Smooth muscle cell (in vitro differentiated cells): ENCODE results near the gene TEPSIN. TPM values are rescaled to one million over a fixed set of nuclear protein-coding genes. Genes with fewer than 3 reads are reported as not detected.
A peak's percentile ranks its signal among the peaks of the same experiment; 100 is the strongest.

Experiments
- DNase-seq: peaks from one replicate; lab custom pipeline; 2025; ENCODE audit not compliant: unreplicated experiment; lab: John Stamatoyannopoulos, UW
- H2AFZ ChIP-seq: fragments of 200-600 bp; sonication (generic); 2 replicates; pipeline ENCODE4 v1.6.0; 2016; ENCODE audit warnings: antibody characterized with exemption, low read depth, mild to moderate bottlenecking
- H3F3A ChIP-seq: fragments of 200-600 bp; sonication (generic); 2 replicates; pipeline ENCODE4 v1.6.0; 2017; ENCODE audit warnings: antibody characterized with exemption, low read depth
- H3K27ac ChIP-seq: fragments of 200-600 bp; sonication (generic); 2 replicates; pipeline ENCODE4 v1.5.1; 2016; ENCODE audit warnings: low read depth, mild to moderate bottlenecking
- H3K27me3 ChIP-seq: fragments of 200-600 bp; sonication (generic); 2 replicates; pipeline ENCODE4 v1.6.1; 2016; ENCODE audit warnings: low read depth, mild to moderate bottlenecking
- H3K36me3 ChIP-seq: fragments of 200-600 bp; sonication (generic); 2 replicates; pipeline ENCODE4 v1.5.1; 2016; ENCODE audit warnings: low read depth
- H3K4me1 ChIP-seq: fragments of 200-600 bp; sonication (generic); 2 replicates; pipeline ENCODE4 v1.5.1; 2016; ENCODE audit warnings: low read depth
- H3K4me2 ChIP-seq: fragments of 200-600 bp; sonication (generic); 2 replicates; pipeline ENCODE4 v1.6.0; 2016; ENCODE audit warnings: mild to moderate bottlenecking
- H3K4me3 ChIP-seq: fragments of 200-600 bp; sonication (generic); 2 replicates; pipeline ENCODE4 v1.5.1; 2016; ENCODE audit warnings: mild to moderate bottlenecking
- H3K79me2 ChIP-seq: fragments of 200-600 bp; sonication (generic); 2 replicates; pipeline ENCODE4 v1.6.0; 2016; ENCODE audit warnings: low read depth, mild to moderate bottlenecking
- H3K9ac ChIP-seq: fragments of 200-600 bp; sonication (generic); 2 replicates; pipeline ENCODE4 v1.6.0; 2016; ENCODE audit warnings: low read depth
- H3K9me3 ChIP-seq: fragments of 200-600 bp; sonication (generic); replicated peaks from 2 replicates; pipeline ENCODE4 v1.5.1; 2016; ENCODE audit warnings: low read depth
- H4K20me1 ChIP-seq: fragments of 200-600 bp; sonication (generic); 2 replicates; pipeline ENCODE4 v1.6.0; 2016; ENCODE audit warnings: low read depth
- CTCF ChIP-seq: fragments of 200-600 bp; sonication (generic); IDR thresholded peaks from 2 replicates; pipeline ENCODE4 v1.5.1; 2017; ENCODE audit warnings: borderline replicate concordance, mild to moderate bottlenecking, antibody characterized with exemption; ENCODE audit not compliant: insufficient read depth, poor library complexity, severe bottlenecking
- WGBS: methylation state at CpG from one replicate; pipeline ENCODE4 v1.1.7; 2016; ENCODE audit warnings: low lambda C conversion rate; 5-methylcytosine and 5-hydroxymethylcytosine counted together
- polyA plus RNA-seq: library from polyadenylated mRNA; unstranded; fragments of >200 nt; fragmentation: Nextera tagmentation; extraction: Ambion mirVana; gene quantifications from 2 replicates; pipeline ENCODE4 v1.2.1, GENCODE V29; 2016
- total RNA-seq: library from RNA; depleted of rRNA; stranded (reverse); fragments of >200 nt; gene quantifications from 2 replicates; pipeline ENCODE4 v1.2.3, GENCODE V29; 2014

TEPSIN gene
- total and polyA plus RNA-seq, 2 experiments from 2014 or later = 9.8 to 18.6 TPM

- H3K79me2 ChIP-seq = peaks cover 36% of the 10 kb centered on the region
- H3K4me1 ChIP-seq = peaks cover 7% of the 10 kb centered on the region
- no peak for DNase-seq
- H3K36me3 ChIP-seq = no peaks in the 10 kb centered on the region
- no peak overlapping the region for H3K4me3 ChIP-seq
- H4K20me1 ChIP-seq = peaks cover 31% of the 10 kb centered on the region
- H3K9me3 ChIP-seq = no peaks in the 10 kb centered on the region
- no peaks in the 10 kb centered on the region for H3K27me3 ChIP-seq
- 96% methylated on average over 8 of the region's 8 CpGs for WGBS
- H3K27ac ChIP-seq = no peak overlapping the region
- peak overlapping the region; percentile 93 for H3K4me2 ChIP-seq
- no peak overlapping the region for H3K9ac ChIP-seq
- no peak overlapping the region for H2AFZ ChIP-seq
- no peak for TF ChIP-seq CTCF
- peaks cover 6% of the 10 kb centered on the region for H3F3A ChIP-seq
These were observed 1.9 kb upstream of the TEPSIN start for GRCh38 chr17:81240761-81241160.

GRCh38 chr17:81239714-81240555 lies 1.1 kb upstream of the TEPSIN start:
- Histone ChIP-seq H3K9ac (peak overlapping the region; percentile 86), H4K20me1 (peaks cover 36% of the 10 kb centered on the region), H2AFZ (no peak overlapping the region), H3K36me3 (no peaks in the 10 kb centered on the region), H3K4me2 (peak overlapping the region; percentile 93), H3K27me3 (no peaks in the 10 kb centered on the region), H3F3A (peaks cover 6% of the 10 kb centered on the region), H3K9me3 (no peaks in the 10 kb centered on the region), H3K4me3 (peak overlapping the region; percentile 83), H3K27ac (peak overlapping the region; percentile 39), H3K79me2 (peaks cover 36% of the 10 kb centered on the region), H3K4me1 (peaks cover 7% of the 10 kb centered on the region)
- DNase-seq = no peak
- 25% methylated on average over 36 of the region's 37 CpGs for WGBS
- TF ChIP-seq CTCF = no peak

GRCh38 chr17:81238490-81238814 lies 403 bp downstream of the TEPSIN start:
- Histone ChIP-seq H3K4me1 (peaks cover 7% of the 10 kb centered on the region), H4K20me1 (peaks cover 50% of the 10 kb centered on the region), H2AFZ (peak overlapping the region; percentile 53), H3K4me3 (peak overlapping the region; percentile 83), H3F3A (peaks cover 6% of the 10 kb centered on the region), H3K27ac (no peak overlapping the region), H3K9me3 (no peaks in the 10 kb centered on the region), H3K36me3 (no peaks in the 10 kb centered on the region), H3K27me3 (no peaks in the 10 kb centered on the region), H3K79me2 (peaks cover 36% of the 10 kb centered on the region), H3K9ac (peak overlapping the region; percentile 90), H3K4me2 (peak overlapping the region; percentile 99)
- 1% methylated on average over 25 of the region's 26 CpGs for whole genome bisulfite sequencing
- no peak for TF ChIP-seq CTCF
- DNase-seq = no peak
